KOPT-K1 (cell line): ENCODE results near the gene WDR5.

ENCODE experiments used
- H3K27ac ChIP-seq: fragments of 200-600 bp; sonication (generic); 2 replicates; pipeline ENCODE4 v1.5.1; 2016; ENCODE audit warnings: antibody characterized with exemption, mild to moderate bottlenecking, low read depth, low read length; ENCODE audit not compliant: poor library complexity, severe bottlenecking
- H3K36me3 ChIP-seq: fragments of 200-600 bp; sonication (generic); 2 replicates; pipeline ENCODE4 v1.5.1; 2017; ENCODE audit warnings: antibody characterized with exemption, mild to moderate bottlenecking, low read length, moderate library complexity; ENCODE audit not compliant: insufficient read depth
- H3K9me3 ChIP-seq: fragments of 200-600 bp; sonication (generic); 2 replicates; pipeline ENCODE4 v1.5.1; 2017; ENCODE audit warnings: antibody characterized with exemption, low read length, mild to moderate bottlenecking; ENCODE audit not compliant: insufficient read depth, poor library complexity, severe bottlenecking

Gene WDR5

GRCh38 chr9:134208310-134208841, 72.5 kb downstream of the WDR5 start:
- Histone ChIP-seq H3K9me3 (peaks cover 8% of the 10 kb centered on the region), H3K27ac (no peak overlapping the region), H3K36me3 (no peaks in the 10 kb centered on the region)

- no peak overlapping the region for H3K27ac ChIP-seq
Observed at GRCh38 chr9:134208981-134209725, 73.3 kb downstream of the WDR5 start.

More at GRCh38 chr9:134208981-134209725, 73.3 kb downstream of the WDR5 start:
- Histone ChIP-seq H3K9me3 (peaks cover 8% of the 10 kb centered on the region), H3K36me3 (no peaks in the 10 kb centered on the region)
